ENCODE measurements around the gene NISCH. TPM values are rescaled to one million over a fixed set of nuclear protein-coding genes. Genes with fewer than 3 reads are reported as not detected.
"Not testable (repeated sequence)": the region's sequence is repeated elsewhere in the genome, so short reads cannot be mapped to it uniquely, and the experiment has no call there.

The NISCH gene
- total RNA-seq, 4 donors from 2014 or later = 65.7 to 150 (median 128) TPM

- Histone ChIP-seq H3K4me1 (no peaks in the 10 kb centered on the region), H3K27ac (no peak overlapping the region), H3K4me3 (no peak overlapping the region), H3K27me3 (no peaks in the 10 kb centered on the region), H3K36me3 (peaks cover 0 to 7% (median 0%) of the 10 kb centered on the region in 3 donors), H3K9me3 (no peaks in the 10 kb centered on the region)
- TF ChIP-seq POLR2A (IDR thresholded peaks at IDR 0.05) = no peak
- no peak for TF ChIP-seq CTCF (IDR thresholded peaks at IDR 0.05)
- peak in 1 of 3 donors; percentile 43 for DNase-seq
Measured at GRCh38 chr3:52523386-52524257, 68.2 kb downstream of the NISCH start.

- Histone ChIP-seq H3K9me3 (no peaks in the 10 kb centered on the region), H3K27me3 (no peaks in the 10 kb centered on the region), H3K27ac (peak overlapping the region in 1 of 4 donors; percentile 17), H3K4me3 (no peak overlapping the region), H3K36me3 (peaks cover 0 to 7% (median 0%) of the 10 kb centered on the region in 3 donors), H3K4me1 (no peaks in the 10 kb centered on the region)
- TF ChIP-seq POLR2A (IDR thresholded peaks at IDR 0.05) (no peak), CTCF (IDR thresholded peaks at IDR 0.05) (no peak)
- DNase-seq = peak in 1 of 3 donors; percentile 38
Measured at GRCh38 chr3:52524258-52524751, 68.9 kb downstream of the NISCH start.

GRCh38 chr3:52524752-52525679, 69.6 kb downstream of the NISCH start:
- no peaks in the 10 kb centered on the region for H3K27me3 ChIP-seq
- DNase-seq = peak in 1 of 3 donors; percentile 34
- peak overlapping the region in 2 of 4 donors; percentile 17 to 35 for H3K27ac ChIP-seq
- no peaks in the 10 kb centered on the region for H3K4me1 ChIP-seq
- H3K9me3 ChIP-seq = no peaks in the 10 kb centered on the region
- TF ChIP-seq POLR2A (IDR thresholded peaks at IDR 0.05) (no peak), CTCF (IDR thresholded peaks at IDR 0.05) (no peak)
- no peak overlapping the region for H3K4me3 ChIP-seq
- H3K36me3 ChIP-seq = peaks cover 0 to 7% (median 0%) of the 10 kb centered on the region in 3 donors

GRCh38 chr3:52525680-52526561, 70.5 kb downstream of the NISCH start:
- no peak for DNase-seq
- TF ChIP-seq CTCF (IDR thresholded peaks at IDR 0.05) (no peak), POLR2A (IDR thresholded peaks at IDR 0.05) (no peak)
- Histone ChIP-seq H3K27ac (peak overlapping the region in 2 of 4 donors; percentile 17 to 35), H3K4me3 (no peak overlapping the region), H3K4me1 (no peaks in the 10 kb centered on the region), H3K36me3 (peaks cover 0 to 7% (median 0%) of the 10 kb centered on the region in 3 donors), H3K27me3 (no peaks in the 10 kb centered on the region), H3K9me3 (no peaks in the 10 kb centered on the region)

DNA sequence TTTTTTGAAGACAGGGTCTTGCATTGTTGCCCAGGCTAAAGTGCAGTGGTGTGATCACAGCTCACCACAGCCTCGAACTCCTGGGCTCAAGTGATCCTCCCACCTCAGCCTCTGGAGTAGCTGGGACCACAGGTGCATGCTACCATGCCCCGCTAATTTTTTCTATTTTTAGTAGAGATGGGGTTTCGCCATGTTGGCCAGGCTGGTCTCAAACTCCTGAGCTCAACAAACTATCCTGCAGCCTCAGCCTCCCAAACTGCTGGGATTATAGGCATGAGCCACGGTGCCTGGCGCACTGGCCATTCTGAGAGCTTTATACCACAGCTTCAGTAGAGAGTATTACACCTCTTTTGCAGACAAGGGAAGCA, 71.3 kb downstream of the NISCH start:
- DNase-seq, H3K4me3 ChIP-seq, H3K27ac ChIP-seq, H3K36me3 ChIP-seq, H3K4me1 ChIP-seq, H3K27me3 ChIP-seq, H3K9me3 ChIP-seq: not testable (repeated sequence)
